NCI-H2081 treated with DMSO at 0.1 percent for 48 hours (cell line): ENCODE data around the gene MTA3.
"Not testable (repeated sequence)": the region's sequence is repeated elsewhere in the genome, so short reads cannot be mapped to it uniquely, and the experiment has no call there.

Source experiments
- DNase-seq: peaks from one replicate; lab custom pipeline; 2025; lab: John Stamatoyannopoulos, UW

MTA3 gene

DNA sequence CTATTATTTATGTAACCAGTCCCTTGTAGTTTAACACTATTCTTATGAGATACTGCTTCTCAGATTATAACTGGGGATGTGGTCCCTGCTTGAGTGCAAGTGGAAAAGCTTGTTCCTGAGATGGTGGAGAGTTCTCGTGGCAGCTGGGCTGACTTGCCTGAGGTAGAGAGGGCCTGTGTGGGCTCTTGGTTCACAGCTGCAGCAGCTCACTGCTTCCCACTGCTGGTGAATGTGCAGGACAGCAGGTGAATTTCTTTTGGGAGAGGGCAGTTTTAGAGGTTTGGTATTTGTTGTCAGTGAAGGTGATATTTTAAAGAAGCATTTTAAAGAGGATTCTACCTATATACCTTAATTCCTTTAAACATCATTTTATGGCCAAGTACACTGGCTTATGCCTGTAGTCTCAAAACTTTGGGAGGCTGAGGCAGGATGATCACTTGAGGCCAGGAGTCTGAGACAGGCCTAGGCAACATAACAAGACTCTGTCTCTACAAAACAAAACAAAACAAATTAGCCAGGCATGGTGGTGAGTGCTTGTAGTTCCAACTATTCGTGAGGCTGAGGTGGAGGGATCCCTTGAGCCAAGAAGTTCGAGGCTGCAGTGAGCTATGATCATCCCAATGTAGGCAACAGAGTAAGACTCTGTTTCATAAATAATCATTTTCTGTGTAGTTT is 94.8 kb downstream of the MTA3 start:
- DNase-seq = peak; percentile 16

- DNase-seq = no peak
These were observed 95.4 kb downstream of the MTA3 start for GRCh38 chr2:42663828-42664227.

DNA sequence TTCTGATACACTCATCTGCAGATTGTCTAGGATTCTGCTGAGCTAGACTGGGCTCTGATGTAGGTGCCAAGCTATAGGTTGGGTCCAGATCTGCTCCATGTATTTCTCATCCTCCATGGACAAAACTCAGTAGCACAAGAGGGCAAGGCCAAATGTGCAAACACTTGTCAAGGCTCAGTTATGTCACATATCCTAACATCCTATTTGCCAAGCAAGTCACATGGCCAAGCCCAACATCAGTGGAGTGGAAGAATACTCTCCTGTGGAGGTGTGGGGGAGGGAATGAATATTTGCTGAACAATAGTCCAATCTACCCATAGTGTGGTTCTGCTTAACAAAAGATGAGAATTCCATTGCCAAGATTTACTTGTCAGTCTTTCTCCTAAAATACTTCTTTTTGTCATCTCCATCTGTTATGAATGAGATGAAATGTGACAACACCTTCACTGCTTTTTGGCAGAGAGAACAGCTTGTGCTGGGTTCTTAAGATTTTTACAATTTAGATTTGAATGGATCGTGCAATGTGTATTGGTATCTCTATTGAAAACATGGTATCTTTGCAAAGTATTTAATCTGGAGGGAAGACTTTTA is 105.7 kb downstream of the MTA3 start:
- DNase-seq = no peak

DNA sequence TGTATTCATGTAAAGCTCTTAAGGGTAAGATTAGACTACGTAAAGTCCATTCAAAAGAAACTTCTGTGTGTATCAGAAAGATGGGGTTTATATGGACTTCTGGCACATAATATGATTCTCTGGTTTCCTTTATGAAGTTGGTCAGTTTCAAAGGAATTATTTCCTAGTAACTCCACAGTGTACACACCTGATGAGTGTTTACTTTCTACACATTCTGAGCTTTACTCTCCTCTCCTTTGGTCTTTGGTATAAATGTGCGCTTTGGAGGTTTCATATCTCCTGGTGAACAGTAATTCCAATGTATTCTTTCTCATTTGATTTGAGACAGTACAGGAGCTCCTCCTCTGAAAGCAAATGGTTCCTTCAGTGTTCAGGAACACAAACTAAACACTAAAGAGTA is 107.4 kb downstream of the MTA3 start:
- no peak for DNase-seq

DNA sequence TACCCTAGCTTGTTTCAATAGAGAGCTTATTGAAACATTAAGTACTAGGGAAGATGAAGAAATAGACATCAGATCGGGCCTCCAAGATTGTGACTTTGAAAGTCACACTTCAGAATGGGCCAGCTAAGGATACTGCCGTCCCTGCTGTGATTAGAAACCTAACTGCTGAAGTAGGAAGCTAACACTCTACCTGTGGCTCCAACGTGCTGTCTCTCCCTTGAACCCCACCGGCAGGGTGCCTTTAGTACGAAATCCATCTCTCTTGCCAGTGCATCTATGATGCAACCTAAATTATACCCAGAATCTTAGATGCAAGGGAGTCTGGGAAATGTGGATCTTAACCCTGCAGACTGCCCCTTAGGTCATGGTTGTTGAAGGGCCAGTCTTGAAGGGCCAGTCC is 116.9 kb downstream of the MTA3 start:
- DNase-seq = no peak

DNA sequence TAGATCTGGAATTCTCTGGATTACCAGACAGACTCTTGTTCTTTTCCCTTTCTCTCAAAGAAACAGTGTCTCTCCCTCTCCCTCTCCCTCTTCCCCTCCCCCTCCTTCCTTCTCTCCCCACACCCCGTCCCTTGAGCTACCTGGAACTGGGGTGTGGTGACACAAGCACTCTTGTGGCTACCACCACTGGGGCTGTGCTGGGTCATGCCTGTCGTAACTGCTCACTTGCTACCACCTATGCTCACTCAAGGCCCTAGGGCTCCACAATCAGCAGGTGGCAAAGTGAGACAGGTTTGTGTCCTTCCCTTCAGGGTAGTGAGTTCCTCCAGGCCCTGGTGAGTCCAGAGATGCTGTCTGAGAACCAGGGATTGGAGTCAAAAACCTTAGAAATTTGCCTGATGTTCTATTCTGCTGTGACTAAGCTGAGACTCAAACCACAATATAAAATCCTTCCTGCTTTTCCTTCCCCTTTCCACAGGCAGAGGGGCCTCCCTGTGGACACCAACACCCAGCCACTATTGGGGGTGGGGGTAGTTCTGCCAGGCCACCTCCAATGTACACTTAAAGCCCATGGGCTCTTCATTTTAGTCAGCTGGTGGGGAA is 124.7 kb downstream of the MTA3 start:
- no peak for DNase-seq

DNA sequence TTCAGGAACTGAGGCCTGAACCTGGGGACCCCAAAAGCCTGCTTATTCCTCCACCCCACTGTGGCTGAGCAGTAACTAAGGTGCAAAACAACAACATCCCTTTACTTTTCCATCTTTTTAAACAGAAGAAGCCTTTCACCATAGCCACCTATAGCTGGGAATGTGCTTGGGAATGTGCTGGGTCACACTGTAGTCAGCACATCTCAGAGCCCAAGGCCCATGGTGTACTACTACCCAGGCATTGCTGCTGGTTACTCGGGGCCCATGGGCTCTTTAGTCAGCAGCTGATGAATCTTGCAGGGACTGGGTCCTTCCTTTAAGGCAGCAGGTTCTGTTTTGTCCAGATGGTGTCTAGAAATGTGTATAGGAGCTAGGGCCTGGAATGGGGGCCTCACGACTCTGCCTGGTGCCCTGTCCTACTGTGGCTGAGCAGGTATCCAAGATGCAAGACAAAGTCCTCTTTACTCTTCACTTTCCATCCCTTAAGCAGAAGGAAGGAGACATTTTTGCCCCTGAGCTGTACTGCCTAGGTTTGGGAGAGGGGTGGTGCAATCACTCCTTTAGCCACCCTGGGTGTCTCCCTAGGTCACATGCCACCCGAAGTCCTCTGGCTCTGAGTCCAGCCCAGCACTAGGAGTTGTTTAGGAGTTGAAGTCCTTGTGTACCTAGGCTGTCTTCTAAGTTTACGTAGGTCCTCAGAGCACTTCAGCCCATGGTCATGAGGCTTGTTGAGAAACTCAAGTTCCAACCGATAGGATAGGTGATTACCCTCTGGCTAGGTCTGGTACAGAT is 125.5 kb downstream of the MTA3 start:
- DNase-seq = no peak

DNA sequence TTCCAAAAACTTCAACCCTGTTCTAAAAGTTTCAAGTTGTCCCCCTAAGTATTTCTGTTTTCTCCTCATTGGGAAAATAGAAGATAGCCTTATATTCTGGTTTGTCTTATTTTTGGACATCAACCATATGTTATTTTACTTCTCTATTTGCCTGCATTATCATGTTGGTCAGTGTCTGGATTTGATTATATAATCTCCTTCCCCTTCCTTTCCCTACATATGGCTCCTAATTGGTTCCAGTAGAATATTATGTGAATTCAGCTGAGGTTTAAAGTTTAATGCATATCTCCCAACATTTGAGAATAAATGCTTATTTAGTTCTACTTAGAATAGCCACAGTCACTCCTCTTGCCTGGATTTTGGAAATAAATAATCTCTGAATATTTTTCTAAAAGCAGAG is 128.6 kb downstream of the MTA3 start:
- no peak for DNase-seq

DNA sequence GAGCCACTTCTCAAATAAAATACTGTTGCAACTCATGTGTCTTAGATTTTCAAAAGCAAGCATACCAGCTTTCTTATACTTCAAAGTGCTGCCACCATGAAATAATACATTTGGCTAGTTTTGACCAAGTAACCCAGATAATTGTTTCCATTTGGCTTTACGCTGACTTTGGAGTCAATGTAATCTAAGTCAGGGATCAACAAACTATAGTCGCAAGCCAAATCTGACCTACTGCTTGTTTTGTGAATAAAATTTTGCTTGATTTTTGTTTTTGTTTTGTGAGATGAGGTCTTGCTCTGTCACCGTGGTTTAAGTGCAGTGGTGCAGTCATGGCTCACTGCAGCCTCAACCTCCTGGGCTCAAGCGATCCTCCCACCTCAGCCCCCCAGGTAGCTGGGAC is 130.5 kb downstream of the MTA3 start:
- no peak for DNase-seq

DNA sequence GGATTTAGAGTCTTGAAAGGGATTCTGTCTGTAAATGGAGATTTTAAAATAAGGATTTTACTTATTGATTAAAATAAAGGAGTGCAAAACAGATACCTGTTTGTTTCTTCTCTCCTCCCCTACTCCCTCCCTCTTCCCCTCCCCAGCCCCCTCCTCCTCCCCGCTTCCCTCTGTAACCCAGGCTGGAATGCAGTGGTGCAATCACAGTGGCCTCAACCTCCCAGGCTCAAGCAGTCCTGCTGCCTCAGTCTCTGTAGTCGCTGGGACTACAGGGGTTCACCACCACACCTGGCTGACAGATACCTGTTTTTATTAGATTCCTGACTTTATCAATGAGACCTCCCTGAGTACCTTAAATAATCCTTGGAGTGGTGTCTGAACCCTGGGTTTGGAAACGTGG is 138.4 kb downstream of the MTA3 start:
- DNase-seq = no peak

DNA sequence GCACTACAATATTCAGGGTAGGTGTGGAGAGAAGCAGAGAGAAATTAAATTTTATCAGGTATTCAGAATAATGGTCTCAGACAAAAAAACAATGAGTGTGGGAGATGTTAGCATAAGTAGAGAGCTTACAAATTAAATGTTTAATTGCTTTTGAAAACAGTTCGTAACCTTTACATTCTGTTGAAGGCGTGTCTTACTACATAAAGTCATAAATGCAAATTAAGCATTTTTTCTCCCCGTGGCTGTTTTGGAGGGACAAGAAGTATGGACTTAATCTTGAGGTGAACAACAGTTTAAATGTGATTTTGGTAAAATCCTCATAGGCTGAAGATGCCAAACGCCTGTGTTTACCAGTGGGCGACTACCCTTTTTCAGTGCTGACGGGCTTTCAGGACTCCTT is 139.7 kb downstream of the MTA3 start:
- no peak for DNase-seq

DNA sequence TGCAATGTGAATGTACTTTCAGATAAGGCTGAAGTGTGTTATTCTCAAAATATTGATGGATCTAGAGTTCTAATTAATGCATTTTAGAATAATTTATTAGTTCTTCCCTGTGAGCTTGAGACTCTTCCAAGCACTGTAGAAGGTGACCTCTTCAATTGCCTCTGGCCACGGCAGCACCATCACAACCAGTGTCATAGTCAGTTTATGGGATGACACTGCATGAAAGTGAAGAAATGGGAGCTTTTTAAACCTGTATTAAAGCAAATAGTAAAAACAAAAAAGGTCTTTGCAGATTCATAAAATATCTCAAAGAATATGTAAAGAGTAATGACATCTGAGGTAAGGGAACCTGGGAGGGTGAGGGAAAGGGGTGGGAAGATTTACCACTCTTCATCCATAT is 143.5 kb downstream of the MTA3 start:
- DNase-seq = no peak

DNA sequence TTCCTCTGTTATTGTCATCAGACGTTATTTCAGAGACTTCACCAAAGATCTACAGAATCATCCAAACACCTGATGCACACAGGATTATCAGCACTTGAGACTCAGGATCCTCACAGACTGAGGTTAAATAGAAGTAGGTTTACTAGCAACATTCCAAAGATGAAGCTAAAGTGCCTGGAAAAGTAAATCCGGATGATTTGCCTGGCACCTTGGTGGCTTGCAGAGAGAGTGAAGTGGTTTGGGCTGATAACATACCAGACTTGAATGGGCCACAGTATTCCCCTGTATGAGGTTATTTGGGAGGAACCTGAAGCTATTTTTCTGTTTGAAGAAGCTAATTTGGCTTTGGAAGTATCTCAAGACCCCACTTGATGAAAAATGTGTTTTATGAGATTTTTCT is 144.5 kb downstream of the MTA3 start:
- no peak for DNase-seq

GRCh38 chr2:42713920-42714319 is 145.5 kb downstream of the MTA3 start:
- DNase-seq = no peak

GRCh38 chr2:42714686-42715085 is 146.3 kb downstream of the MTA3 start:
- no peak for DNase-seq

DNA sequence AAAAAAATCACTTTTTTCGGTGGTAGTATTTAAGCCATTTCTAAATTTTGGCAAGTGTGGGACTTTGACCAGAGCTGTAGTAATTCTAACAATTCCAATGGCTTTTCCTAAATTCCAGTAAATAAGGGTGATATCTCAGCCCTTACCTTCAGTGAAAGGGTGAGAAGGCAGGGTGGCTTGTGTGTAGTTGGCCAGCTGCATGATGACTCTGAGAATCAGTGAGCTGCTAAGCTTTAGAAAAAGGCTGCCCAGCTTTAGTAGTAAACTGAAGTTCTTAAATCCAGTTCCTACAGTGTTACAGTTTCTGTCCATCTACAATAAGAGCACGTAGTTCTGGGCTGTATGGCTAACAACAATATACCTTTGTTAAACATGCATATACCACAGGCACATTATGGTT is 153.5 kb downstream of the MTA3 start:
- DNase-seq = no peak

- DNase-seq = no peak
These were observed 154.1 kb downstream of the MTA3 start for GRCh38 chr2:42722320-42723190.

GRCh38 chr2:42723465-42723864 is 155.0 kb downstream of the MTA3 start:
- DNase-seq = no peak

GRCh38 chr2:42724886-42725285 is 156.5 kb downstream of the MTA3 start:
- no peak for DNase-seq

GRCh38 chr2:42725657-42726056 is 157.2 kb downstream of the MTA3 start:
- DNase-seq = no peak

GRCh38 chr2:42726680-42727079 is 158.2 kb downstream of the MTA3 start:
- DNase-seq = no peak

GRCh38 chr2:42731316-42731715 is 162.9 kb downstream of the MTA3 start:
- DNase-seq = not testable (repeated sequence)
